Glomerular endothelial cell (primary cell): ENCODE results near the gene VMO1. TPM values are rescaled to one million over a fixed set of nuclear protein-coding genes. Genes with fewer than 3 reads are reported as not detected.
"Not testable (repeated sequence)": the region's sequence is repeated elsewhere in the genome, so short reads cannot be mapped to it uniquely, and the experiment has no call there.

ENCODE experiments used
- DNase-seq: peaks from one replicate; pipeline ENCODE4 v3.0.0-alpha.2; 2011; ENCODE audit warnings: low read depth, low spot score; ENCODE audit errors: extremely low read depth
- total RNA-seq: library from RNA; depleted of rRNA; stranded (reverse); fragments of >200 nt; gene quantifications from 2 replicates; pipeline ENCODE4 v1.2.3, GENCODE V29; 2015

Gene VMO1, protein sequence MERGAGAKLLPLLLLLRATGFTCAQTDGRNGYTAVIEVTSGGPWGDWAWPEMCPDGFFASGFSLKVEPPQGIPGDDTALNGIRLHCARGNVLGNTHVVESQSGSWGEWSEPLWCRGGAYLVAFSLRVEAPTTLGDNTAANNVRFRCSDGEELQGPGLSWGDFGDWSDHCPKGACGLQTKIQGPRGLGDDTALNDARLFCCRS
- total RNA-seq = 0.44 TPM in 1 of 2 replicates, not detected in the other

DNA sequence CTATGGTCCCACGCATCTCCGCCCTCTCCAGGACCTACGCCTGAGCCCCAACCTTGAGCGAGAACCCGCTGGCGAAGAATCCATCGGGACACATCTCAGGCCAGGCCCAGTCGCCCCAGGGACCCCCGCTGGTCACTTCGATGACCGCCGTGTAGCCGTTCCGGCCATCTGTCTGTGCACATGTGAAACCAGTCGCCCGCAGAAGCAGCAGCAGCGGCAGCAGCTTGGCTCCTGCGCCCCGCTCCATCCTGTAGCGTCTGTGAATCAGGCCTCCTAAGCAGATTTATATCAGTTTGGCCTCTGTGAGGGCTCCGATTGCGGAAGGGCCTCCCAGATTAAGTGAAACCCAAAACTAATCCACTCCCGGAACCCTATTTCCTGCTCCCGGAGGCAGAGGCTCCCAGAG is at the start of gene VMO1:
Gene VMO1, minus strand, starts transcription at position 259 of the 406 bp plus-strand sequence. Its CDS starts 12 bp downstream, at position 247.
- no peak for DNase-seq

DNA sequence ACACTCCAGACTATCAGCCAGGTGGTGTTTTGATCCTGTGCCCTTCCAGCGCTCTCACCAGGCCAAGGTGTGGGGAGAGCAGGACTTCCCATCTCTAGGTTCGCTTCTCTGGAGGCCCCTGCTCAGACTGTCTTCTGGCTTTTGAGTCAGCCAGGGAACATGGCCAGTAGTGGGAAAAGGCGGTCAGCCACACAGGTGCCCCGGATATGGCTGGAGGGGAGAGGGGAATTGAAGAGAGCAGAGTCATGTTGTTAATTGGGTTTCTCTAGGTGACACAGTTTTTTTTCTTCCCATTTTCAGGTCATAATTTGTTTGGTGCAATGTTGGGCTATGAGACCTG is 48.5 kb upstream of the VMO1 start:
- DNase-seq = no peak

DNA sequence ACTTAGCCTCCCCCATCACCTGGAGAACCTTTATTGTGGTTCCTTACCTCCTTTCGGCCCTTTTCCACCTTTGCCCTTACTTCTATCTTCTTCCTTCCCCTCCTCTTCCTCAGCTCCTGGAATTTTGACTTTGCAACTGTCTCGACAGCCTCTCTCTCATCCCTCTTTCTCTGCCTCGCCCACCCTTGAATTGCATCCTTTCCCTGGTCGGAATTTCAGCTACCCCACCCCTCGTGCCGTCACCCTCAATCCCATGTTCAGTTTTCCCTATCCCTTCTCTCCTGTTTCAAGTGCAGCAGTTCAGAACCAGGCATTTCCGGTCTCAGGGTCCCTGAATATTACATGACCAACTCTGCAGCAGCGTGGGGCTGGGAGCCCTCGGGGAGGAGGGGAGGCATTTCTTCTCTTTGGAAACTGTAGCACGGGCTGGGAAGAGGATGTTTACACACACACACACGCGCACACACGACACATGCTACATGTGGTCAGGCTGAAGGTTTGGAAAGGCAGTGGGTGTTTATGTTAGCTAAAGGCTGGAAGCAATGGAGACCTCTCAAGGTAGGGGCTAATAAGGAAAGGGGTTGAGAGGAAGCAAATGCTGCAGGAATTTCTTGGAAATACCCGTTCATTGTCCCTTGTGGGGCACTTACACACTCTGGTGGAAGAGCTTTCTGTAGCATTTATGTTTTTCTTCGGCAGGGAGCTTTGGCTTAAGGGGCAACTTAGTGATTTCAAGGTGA is 47.9 kb upstream of the VMO1 start:
- no peak for DNase-seq

DNA sequence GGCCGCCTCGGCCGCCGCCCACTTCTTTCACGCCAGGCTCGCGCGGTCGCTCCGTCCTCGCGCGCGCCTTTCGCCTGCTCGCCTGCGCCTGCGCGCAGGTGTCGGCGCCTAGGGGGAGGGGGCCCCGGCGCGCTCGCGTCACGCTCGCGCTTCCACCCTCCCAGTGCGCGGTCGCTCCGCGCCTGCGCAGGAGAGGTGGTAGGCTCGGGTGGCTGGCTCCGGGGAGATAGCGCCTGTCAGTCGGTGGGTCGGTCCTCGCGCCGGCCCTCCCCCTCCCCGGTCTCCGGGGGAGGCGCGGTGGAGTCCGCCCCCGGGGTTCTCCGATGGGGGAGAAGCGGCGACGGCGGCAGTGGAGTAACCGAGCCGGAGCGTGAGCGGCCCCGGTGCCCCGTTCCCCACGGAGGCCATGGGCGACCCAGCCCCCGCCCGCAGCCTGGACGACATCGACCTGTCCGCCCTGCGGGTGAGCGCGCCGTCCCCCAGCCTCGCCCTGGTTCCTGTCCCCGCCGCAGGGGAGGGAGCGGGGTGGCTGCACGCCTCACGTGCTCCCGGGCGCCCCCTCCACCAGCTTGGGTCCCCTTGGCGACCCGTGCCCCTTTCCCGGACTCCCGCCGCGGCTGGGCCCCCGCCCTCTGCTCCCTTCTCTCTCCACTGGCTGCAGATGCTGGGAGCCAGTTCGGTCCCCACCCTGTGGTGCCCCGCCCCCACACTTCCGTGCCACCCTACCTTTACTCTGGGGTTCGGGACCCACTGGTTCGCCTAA is 47.2 kb upstream of the VMO1 start, which contains the start of gene MINK1:
Gene MINK1, plus strand, starts transcription at position 163 of the 763 bp plus-strand sequence. Its CDS starts 244 bp downstream, at position 407.
- DNase-seq = no peak

DNA sequence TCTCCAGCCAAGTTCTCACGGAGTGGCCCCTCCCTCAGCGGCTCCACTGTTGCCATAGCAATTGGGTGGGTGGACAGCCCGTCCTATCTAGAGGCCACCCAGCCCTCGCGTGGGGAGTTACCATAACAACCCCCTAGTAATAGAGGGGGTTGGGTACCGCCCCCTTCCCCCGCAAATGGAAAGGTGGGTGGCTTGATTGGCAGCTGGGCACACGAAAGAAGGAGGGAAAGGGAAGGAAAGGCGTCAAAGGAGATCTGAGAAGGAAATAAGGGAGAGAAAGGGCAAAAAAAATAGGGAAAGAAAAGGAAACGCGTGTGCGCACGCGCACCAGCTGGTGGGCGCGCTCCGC is 46.6 kb upstream of the VMO1 start:
- not testable (repeated sequence) for DNase-seq

DNA sequence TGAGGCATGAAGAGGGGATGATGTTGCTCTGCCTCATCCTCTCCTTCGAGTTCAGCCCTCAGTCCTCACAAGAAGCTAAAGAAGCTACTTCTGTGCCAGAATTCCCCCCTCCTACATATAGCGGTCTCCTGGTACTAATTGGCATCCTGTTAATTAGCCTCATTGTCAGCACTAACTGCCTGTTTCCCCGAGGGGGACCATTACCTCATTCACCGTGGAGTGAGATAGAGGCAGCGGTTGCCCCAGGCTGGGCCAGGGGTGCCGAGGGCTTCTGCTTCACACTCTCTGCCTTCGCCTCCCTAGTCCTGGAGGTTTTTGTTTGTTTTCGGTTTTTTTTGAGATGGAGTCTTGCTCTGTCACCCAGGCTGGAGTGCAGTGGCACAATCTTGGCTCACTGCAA is 41.2 kb upstream of the VMO1 start:
- DNase-seq = no peak

DNA sequence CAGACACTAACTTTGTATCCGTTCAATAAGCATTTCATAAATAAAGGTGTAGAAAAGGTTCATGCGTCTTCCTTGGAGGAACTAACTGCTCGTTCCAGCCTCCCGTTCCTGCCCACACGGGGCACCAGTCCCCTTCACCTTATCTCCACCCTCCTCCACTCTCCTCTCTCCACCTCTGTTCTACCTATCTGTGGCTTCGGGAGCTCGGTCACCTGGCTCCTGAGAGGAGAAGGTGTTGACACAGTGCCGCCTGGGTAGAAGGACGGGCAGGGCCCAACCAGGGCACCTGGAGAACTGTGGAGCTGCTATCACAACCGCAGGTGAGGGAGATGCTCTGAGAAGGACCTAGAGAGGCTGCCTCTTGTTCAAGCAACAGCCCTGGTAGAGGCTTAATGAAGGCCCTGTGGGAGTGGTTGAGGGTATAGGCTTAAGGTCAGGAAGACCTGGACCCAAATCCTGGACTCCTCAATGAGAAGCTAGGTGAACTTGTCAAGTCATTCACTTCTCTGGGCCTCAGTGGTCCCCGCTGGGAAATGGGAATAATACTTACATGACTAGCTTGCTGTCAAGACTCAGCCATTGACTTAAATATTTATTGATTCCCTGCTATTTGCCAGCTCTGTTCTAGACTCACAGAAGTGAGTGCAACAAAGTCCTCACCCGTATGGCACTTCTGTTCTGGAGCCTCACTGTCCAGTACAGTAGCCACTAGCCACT is 37.4 kb upstream of the VMO1 start:
- no peak for DNase-seq

DNA sequence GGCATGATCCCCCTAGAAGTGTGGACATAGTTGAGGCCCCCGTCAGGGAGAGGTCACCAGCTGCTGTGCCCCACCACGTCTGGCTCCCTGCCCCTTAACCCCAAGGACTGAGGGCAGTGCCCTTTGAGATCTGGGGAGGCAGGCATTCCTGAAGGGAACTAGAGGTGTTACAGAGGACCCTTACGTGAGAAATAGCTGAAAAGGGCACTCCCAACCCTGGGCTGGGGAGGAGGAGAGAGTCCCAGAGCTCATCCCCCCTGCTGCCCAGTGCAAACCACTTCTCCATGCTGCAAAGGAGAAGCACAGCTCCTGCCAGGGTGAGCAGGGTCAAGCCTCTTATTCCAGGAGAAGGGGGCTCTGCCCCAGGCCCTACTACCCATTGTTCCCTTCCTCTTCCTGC is 36.7 kb upstream of the VMO1 start:
- no peak for DNase-seq

DNA sequence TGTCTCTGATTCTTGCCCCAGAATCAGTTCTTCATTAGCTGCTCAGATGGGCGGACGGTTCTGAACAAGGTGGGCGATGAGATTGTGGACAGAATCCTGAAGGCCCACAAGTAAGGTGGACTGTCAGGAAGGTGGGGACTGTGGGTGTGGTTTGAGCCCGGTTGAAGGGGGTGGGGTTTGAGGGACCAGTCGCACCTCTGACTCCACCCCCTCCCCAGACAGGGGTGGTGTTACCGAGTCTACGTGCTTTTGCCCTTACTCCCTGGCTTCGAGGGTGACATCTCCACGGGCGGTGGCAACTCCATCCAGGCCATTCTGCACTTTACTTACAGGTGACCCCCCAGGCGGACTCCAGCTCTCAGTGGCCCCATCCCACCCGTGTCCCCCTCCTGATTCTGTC is 32.1 kb upstream of the VMO1 start:
- no peak for DNase-seq

DNA sequence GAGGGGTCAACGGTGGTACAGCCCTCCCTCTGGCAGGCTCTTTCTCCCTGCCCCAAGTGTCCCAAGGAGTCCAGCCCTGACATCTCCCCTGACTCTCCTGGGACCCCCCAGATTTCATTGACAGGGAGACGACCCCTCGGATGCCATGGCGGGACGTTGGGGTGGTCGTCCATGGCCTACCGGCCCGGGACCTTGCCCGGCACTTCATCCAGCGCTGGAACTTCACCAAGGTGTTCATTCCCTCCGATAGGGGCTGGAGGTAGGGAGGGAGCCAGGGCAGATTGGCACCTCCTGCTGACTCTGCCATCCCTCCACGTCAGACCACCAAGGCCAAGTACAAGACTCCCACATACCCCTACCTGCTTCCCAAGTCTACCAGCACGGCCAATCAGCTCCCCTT is 30.7 kb upstream of the VMO1 start:
- DNase-seq = no peak

DNA sequence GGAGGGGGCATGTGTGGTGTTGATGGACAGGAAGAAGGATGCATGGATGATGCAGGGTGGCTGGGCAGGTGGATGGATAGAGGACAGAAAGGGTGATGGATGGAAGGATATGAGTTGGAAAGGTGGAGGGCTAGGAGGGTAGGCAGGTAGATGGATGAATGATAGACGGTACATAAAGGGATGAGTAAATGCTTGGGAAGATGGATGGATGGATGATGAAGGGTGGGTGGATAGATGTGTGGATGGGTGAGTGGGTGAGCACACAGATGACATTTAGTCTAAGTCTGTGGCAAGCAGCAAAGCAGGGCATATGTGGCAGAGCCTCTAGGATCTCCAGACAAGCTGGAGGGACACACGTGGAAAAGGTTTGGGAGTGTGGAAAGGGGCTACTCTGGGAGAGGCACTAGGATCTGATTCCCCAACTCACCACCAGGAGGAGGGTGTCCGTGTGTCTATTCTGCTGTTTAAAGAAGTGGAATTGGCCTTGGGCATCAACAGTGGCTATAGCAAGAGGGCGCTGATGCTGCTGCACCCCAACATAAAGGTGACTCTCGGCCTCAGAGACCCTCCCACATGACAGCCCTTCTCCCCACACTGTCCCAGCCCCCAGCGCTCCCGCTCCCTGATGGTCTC is 29.0 kb upstream of the VMO1 start:
- no peak for DNase-seq

DNA sequence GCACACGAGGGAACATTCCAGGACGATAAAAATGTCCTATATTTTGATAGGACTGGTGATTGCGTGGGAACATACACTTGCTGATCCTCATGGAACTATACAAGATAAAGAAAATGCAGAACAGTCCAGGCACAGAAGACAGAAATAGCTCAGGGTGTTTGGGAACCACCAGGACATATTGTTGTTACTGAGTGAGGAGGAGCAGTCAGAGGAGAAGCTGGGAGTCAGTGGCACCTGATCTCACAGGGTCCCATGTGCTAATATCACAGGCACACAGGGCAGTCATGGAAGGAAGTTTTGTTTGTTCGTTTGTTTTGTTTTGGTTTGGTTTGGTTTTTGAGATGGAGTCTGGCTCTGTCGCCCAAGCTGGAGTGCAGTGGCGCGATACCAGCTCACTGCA is 26.5 kb upstream of the VMO1 start:
- DNase-seq = no peak

DNA sequence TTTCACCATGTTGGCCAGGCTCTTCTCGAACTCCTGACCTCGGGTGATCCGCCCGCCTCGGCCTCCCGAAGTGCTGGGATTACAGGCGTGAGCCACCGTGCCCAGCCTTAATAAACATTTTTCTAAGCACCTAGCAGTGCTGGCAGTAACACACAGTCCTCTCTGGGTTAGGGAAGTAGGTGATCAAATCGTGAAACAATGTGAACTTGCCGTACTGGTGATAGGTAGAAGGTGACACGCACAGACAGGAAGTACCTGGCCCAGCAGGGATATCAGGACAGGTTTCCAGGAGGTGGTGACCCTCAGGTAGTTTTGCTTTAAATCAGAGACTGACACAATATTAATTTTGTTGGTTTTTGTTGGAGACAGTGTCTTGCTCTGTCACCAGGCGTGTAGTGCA is 25.3 kb upstream of the VMO1 start:
- DNase-seq = no peak

DNA sequence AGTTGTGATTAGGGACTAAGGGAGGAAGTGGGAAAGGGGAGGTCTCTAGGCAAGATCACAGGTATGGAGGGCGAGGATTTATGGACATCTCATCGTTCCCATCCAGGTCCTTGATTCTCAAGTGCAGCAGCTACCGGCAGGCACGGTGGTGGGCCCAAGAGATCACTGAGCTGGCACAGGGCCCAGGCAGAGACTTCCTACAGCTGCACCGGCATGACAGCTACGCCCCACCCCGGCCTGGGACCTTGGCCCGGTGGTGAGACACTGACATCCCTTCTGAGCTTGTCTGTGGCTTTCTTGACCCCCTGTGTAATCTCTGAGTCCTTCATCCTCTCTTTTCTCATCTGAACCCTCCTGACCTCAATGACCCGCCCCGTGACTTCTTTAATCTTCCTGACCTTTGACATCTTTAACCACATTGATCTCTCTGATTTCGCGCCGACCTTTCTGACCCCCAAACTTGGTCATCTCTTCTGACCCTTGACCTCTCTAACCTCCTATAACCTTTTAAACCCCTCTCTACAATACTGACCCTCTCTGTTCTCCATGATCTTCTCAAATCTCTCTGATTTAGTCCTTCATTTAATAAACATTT is 24.6 kb upstream of the VMO1 start:
- no peak for DNase-seq

DNA sequence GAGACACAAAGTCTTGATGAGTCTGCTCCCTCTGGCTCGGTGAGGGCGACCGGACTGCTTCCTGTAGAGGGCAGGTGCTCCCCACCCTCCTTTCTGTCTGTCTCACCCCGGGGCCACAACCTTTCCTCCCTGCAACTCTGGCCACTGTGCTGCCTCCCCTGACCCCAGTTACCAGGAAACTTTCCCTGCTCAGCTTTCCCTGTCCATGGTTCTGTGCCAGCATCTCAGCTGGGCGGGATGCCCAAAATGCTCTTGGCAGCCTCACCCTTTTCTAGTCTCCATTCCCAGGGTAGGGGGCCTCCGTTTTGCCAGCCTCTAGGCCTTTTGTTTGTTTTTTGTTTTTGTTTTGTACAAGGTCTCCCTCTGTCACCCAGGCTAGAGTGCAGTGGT is 22.2 kb upstream of the VMO1 start:
- no peak for DNase-seq

DNA sequence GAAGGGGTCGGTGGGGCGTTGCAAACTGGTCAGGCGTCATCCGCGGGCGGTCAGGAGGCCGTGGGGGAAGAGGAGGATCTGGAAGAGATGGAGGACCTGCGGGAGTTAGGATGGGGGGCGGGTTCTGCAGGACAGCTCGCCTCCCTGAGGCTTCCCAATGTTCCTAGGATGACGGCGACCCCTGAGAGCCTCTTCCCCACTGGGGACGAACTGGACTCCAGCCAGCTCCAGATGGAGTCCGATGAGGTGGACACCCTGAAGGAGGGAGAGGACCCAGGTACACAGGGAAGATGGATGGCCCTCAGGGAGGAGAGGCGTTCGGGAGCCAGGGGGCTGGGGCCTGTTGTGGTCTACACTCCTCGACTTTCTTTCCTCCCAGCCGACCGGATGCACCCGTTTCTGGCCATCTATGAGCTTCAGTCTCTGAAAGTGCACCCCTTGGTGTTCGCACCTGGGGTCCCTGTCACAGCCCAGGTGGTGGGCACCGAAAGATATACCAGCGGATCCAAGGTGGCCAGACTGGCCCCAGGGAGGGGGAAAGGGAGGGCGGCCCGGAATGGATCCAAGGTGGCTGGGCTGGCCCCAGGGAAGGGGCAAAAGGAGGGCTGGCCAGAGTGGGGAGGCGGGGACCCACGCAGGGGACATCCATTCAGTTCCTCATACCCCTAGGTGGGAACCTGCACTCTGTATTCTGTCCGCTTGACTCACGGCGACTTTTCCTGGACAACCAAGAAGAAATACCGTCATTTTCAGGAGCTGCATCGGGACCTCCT is 21.6 kb upstream of the VMO1 start:
- no peak for DNase-seq

DNA sequence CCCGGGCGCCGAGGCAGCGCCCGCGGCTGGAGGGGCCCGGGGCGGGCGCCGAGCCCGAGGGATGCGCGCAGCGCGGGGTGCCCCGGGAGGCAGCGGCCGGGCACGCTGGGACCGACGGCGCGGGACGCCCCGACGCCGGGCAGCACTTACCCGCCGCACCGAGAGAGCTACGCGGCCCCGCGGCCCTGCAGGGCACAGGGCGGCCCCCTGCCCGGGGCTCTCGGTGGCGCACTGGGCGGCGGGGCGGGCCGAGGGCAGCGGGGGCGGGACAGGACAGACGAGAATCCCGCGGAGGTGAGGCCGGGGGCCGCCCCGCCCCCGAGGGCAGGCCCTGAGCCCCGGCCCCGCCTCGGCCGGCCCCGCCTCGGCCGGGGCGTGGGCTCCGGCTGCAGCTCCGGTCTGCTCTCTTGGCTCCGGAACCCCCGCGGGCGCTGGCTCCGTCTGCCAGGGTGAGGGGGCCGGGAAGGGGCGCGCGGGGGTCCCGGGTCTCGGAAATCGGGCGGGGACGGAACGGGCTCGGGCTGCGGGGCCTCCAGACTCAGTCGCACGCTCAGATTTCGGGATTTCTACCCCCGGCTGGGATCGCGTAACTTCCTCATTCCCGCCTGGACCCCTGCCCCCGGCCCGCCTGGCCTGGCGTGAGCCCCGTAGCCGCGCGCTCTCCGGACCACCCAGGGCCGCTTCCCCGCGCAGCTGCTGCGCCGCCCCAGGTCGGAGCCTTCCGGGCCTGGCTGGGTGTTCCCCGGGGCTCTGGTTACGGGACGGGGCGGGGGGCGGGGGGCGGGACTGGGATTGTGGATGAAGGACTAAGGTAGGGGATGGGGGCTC is 20.8 kb upstream of the VMO1 start, which contains the start of gene PLD2:
Gene PLD2, plus strand, starts transcription at position 376 of the 828 bp plus-strand sequence. CDS start 621 bp downstream, outside the sequence.
- DNase-seq = no peak

DNA sequence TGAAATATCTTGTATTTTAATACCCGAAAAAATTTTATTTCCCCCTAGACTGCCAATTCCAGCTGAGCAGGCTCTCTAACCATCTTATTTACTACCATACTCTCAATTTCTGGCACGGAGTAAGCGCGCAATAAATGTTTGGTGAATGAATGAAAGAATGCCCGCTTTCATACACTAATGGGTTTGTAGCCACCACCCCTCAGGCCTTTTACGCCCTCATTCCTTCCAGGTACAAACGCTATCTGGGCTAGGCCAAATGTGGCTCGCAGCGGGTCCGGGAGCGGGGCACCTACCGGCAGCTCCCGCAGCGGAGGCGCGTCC is 20.3 kb upstream of the VMO1 start:
- DNase-seq = no peak

DNA sequence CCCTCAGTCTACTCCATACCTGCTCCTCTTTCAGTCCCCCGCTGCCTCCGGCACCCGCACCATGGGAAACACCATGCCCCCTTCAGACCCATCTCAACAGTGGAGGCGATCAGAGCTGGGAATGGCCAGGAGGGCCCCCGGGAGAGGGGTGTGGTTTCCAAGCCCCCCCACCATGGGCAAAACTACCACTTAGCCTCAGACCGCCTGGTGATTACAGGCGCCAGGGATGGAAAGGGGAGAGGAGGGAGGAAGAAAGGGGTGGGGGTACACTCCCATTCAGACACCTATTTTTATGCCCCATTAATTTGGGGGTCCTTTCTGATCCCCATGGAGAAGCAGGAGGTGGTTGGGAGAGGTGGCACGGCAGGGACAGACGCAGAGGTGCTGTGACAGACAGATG is 16.1 kb upstream of the VMO1 start, which contains the start of gene C17orf114:
Gene C17orf114, minus strand, starts transcription at position 101 of the 400 bp plus-strand sequence.
- DNase-seq = no peak
